RWPE2 (cell line): ENCODE results near the gene AHDC1.
A peak's percentile ranks its signal among the peaks of the same experiment; 100 is the strongest.

Experiments
- ATAC-seq: fragments of 200-7000 bp; cut with Tn5 transposase; 3 replicates; pipeline ENCODE4 v1.9.1; 2021; ENCODE audit warnings: low read depth
- DNase-seq: peaks from one replicate; pipeline ENCODE4 v3.0.0-alpha.2; 2020; ENCODE audit warnings: low spot score
- H3K27ac ChIP-seq: fragments of 450-650 bp; 2 replicates; pipeline ENCODE4 v1.5.1; 2017; ENCODE audit warnings: mild to moderate bottlenecking; ENCODE audit not compliant: poor library complexity, severe bottlenecking
- H3K27me3 ChIP-seq: fragments of 250-450 bp; sonication (Bioruptor Pico); 2 replicates; pipeline ENCODE4 v1.5.1; 2021; ENCODE audit warnings: mild to moderate bottlenecking, moderate library complexity; ENCODE audit not compliant: insufficient read depth, poor library complexity, severe bottlenecking
- H3K36me3 ChIP-seq: fragments of 250-450 bp; sonication (Bioruptor Pico); 2 replicates; pipeline ENCODE4 v1.5.1; 2020; ENCODE audit warnings: low read depth, mild to moderate bottlenecking, moderate library complexity
- H3K4me1 ChIP-seq: fragments of 250-450 bp; sonication (Bioruptor Pico); 2 replicates; pipeline ENCODE4 v1.5.1; 2021; ENCODE audit warnings: mild to moderate bottlenecking, moderate library complexity; ENCODE audit not compliant: insufficient read depth, poor library complexity, severe bottlenecking
- H3K4me3 ChIP-seq: fragments of 250-450 bp; sonication (Bioruptor Pico); 2 replicates; pipeline ENCODE4 v1.5.1; 2021; ENCODE audit warnings: mild to moderate bottlenecking, moderate library complexity; ENCODE audit not compliant: severe bottlenecking
- H3K9me3 ChIP-seq: fragments of 250-450 bp; sonication (Bioruptor Pico); 2 replicates; pipeline ENCODE4 v1.5.1; 2021; ENCODE audit warnings: mild to moderate bottlenecking, moderate library complexity; ENCODE audit not compliant: severe bottlenecking
- CTCF ChIP-seq: fragments of 450-650 bp; IDR thresholded peaks from one replicate; pipeline ENCODE4 v1.5.1; 2017; ENCODE audit warnings: mild to moderate bottlenecking, moderate library complexity; ENCODE audit not compliant: poor library complexity, severe bottlenecking

Gene AHDC1

GRCh38 chr1:27570356-27570755, 33.6 kb downstream of the AHDC1 start:
- ATAC-seq (no peak), DNase-seq (no peak)
- TF ChIP-seq CTCF = no peak
- Histone ChIP-seq H3K27me3 (no peaks in the 10 kb centered on the region), H3K27ac (peak overlapping the region; percentile 88), H3K4me3 (no peak overlapping the region), H3K4me1 (peaks cover 58% of the 10 kb centered on the region), H3K9me3 (no peaks in the 10 kb centered on the region), H3K36me3 (peaks cover 10% of the 10 kb centered on the region)

GRCh38 chr1:27569506-27570291, 34.2 kb downstream of the AHDC1 start:
- no peak overlapping the region for H3K4me3 ChIP-seq

GRCh38 chr1:27569088-27569460, 34.9 kb downstream of the AHDC1 start:
- Histone ChIP-seq H3K4me3 (no peak overlapping the region), H3K9me3 (no peaks in the 10 kb centered on the region), H3K4me1 (peaks cover 46% of the 10 kb centered on the region), H3K27me3 (no peaks in the 10 kb centered on the region), H3K36me3 (peaks cover 10% of the 10 kb centered on the region), H3K27ac (peak overlapping the region; percentile 88)
- DNase-seq = no peak
- peak; percentile 4; the same call in 1 of the 3 replicates for ATAC-seq
- TF ChIP-seq CTCF = no peak

More at GRCh38 chr1:27569506-27570291, 34.2 kb downstream of the AHDC1 start:
- peak overlapping the region; percentile 88 for H3K27ac ChIP-seq
- H3K36me3 ChIP-seq = peaks cover 10% of the 10 kb centered on the region
- TF ChIP-seq CTCF = no peak
- no peaks in the 10 kb centered on the region for H3K27me3 ChIP-seq
- DNase-seq (no peak), ATAC-seq (no peak)
- no peaks in the 10 kb centered on the region for H3K9me3 ChIP-seq
- H3K4me1 ChIP-seq = peaks cover 52% of the 10 kb centered on the region

- DNase-seq = peak; percentile 97
- TF ChIP-seq CTCF = peak; percentile 90
- Histone ChIP-seq H3K9me3 (no peaks in the 10 kb centered on the region), H3K27ac (peak overlapping the region; percentile 88), H3K4me1 (peaks cover 44% of the 10 kb centered on the region), H3K27me3 (no peaks in the 10 kb centered on the region), H3K4me3 (peak overlapping the region; percentile 23), H3K36me3 (peaks cover 10% of the 10 kb centered on the region)
- ATAC-seq = peak; percentile 88
These were observed 35.5 kb downstream of the AHDC1 start for GRCh38 chr1:27568300-27569087.
